ENCODE measurements around the gene HBD. TPM values are rescaled to one million over a fixed set of nuclear protein-coding genes. Genes with fewer than 3 reads are reported as not detected.

Gene HBD
- total and polyA plus RNA-seq, 4 experiments from 2014 or later: not detected

Other genes with a start within 250 kb of the HBD start
- gene OR51L1, start 239.6 kb downstream of the HBD start, total RNA-seq: not detected
- gene OR51L1, start 239.6 kb downstream of the HBD start, polyA plus RNA-seq: not detected
- not detected for gene OR52J3, start 188.0 kb downstream of the HBD start, total RNA-seq
- not detected for gene OR52J3, start 188.0 kb downstream of the HBD start, polyA plus RNA-seq
- gene OR52E2, start 174.9 kb downstream of the HBD start, total RNA-seq: not detected
- not detected for gene OR52E2, start 174.9 kb downstream of the HBD start, polyA plus RNA-seq
- not detected for gene OR52E1, start 164.9 kb downstream of the HBD start, total RNA-seq
- not detected for gene OR52E1, start 164.9 kb downstream of the HBD start, polyA plus RNA-seq
- gene OR52A5, start 96.1 kb downstream of the HBD start, total RNA-seq: not detected
- gene OR52A5, start 96.1 kb downstream of the HBD start, polyA plus RNA-seq: not detected
- gene OR52A1, start 79.7 kb downstream of the HBD start, total RNA-seq: not detected
- not detected for gene OR52A1, start 79.7 kb downstream of the HBD start, polyA plus RNA-seq
- not detected for gene OR51V1, start 33.8 kb downstream of the HBD start, total RNA-seq
- not detected for gene OR51V1, start 33.8 kb downstream of the HBD start, polyA plus RNA-seq
- under 1 TPM in 1 of 2 experiments, not detected in 1; 0.61 TPM for gene HBB, start 7.4 kb downstream of the HBD start, total RNA-seq
- gene HBB, start 7.4 kb downstream of the HBD start, polyA plus RNA-seq: under 1 TPM; 0.46 to 0.89 TPM
- gene HBG1, start 15.4 kb upstream of the HBD start, total RNA-seq: not detected
- not detected for gene HBG1, start 15.4 kb upstream of the HBD start, polyA plus RNA-seq
- gene HBG2, start 20.3 kb upstream of the HBD start, total RNA-seq: not detected
- not detected for gene HBG2, start 20.3 kb upstream of the HBD start, polyA plus RNA-seq
- not detected for gene HBE1, start 35.5 kb upstream of the HBD start, total RNA-seq
- gene HBE1, start 35.5 kb upstream of the HBD start, polyA plus RNA-seq: not detected
- gene OR51B4, start 67.5 kb upstream of the HBD start, total RNA-seq: not detected
- not detected for gene OR51B4, start 67.5 kb upstream of the HBD start, polyA plus RNA-seq
- gene OR51B2, start 89.8 kb upstream of the HBD start, total RNA-seq: not detected
- gene OR51B2, start 89.8 kb upstream of the HBD start, polyA plus RNA-seq: not detected
- gene OR51B5, start 109.0 kb upstream of the HBD start, total RNA-seq: not detected
- not detected for gene OR51B5, start 109.0 kb upstream of the HBD start, polyA plus RNA-seq
- gene OR51B6, start 117.0 kb upstream of the HBD start, total RNA-seq: not detected
- not detected for gene OR51B6, start 117.0 kb upstream of the HBD start, polyA plus RNA-seq
- not detected for gene OR51M1, start 149.3 kb upstream of the HBD start, total RNA-seq
- not detected for gene OR51M1, start 149.3 kb upstream of the HBD start, polyA plus RNA-seq
- gene OR51Q1, start 187.6 kb upstream of the HBD start, total RNA-seq: not detected
- not detected for gene OR51Q1, start 187.6 kb upstream of the HBD start, polyA plus RNA-seq
- gene OR51I1, start 207.0 kb upstream of the HBD start, total RNA-seq: not detected
- not detected for gene OR51I1, start 207.0 kb upstream of the HBD start, polyA plus RNA-seq
- gene OR51I2, start 214.8 kb upstream of the HBD start, total RNA-seq: not detected
- not detected for gene OR51I2, start 214.8 kb upstream of the HBD start, polyA plus RNA-seq